Testis (tissue), 2 donors: ENCODE results near the gene PITPNC1.

Experiments used
- CTCF ChIP-seq, 3 experiments: fragments of 450-650 bp in 2 of 3; fragments of 200-600 bp in 1 of 3; sonication (generic) in 1 of 3; IDR thresholded peaks; one replicate each; pipeline ENCODE4 v1.5.1; 2016 to 2019; ENCODE audit warnings: antibody characterized with exemption in 3 of 3, mild to moderate bottlenecking in 2 of 3, moderate library complexity in 1 of 3
- POLR2A ChIP-seq: fragments of 450-650 bp; IDR thresholded peaks from one replicate; pipeline ENCODE4 v1.6.1; 2017; ENCODE audit warnings: antibody characterized with exemption, mild to moderate bottlenecking, moderate library complexity

DNA sequence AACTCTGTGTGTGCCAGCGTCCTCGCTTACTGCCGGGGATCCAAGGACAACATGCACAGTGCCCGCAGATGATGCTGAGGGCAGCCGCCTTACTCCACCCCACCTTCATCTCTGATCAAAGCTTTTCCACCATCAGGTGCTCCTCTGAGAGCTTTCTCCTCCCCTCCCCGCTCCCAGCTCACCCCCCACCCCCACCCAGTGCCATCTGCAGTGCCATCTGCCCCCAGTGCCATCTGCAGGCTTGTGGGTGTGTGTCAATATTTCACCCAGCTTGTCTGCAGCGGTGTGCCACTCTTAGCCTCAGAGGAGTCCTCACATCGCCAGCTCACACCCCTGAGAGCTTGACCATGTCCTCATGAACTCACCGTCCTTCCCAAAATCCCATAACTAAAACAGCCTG lies 242.5 kb downstream of the PITPNC1 start:
- TF ChIP-seq CTCF (IDR thresholded peaks at IDR 0.05): no peak
- TF ChIP-seq POLR2A: no peak
